Thyroid gland (tissue), 4 donors: ENCODE results near the gene CRYBG2.

Source experiments
- CTCF ChIP-seq, 6 experiments: fragments of 200-600 bp in 3 of 6; fragments of 450-650 bp in 3 of 6; sonication (generic) in 3 of 6; IDR thresholded peaks; one replicate each; pipeline ENCODE4 v1.5.1; 2016 to 2019; ENCODE audit warnings: antibody characterized with exemption in 6 of 6, mild to moderate bottlenecking in 2 of 6, inconsistent platforms in 1 of 6, moderate library complexity in 1 of 6
- POLR2A ChIP-seq, 2 donors: fragments of 450-650 bp; IDR thresholded peaks; one replicate each; pipeline ENCODE4 v1.6.1; 2017; ENCODE audit warnings: antibody characterized with exemption in 2 of 2, mild to moderate bottlenecking in 2 of 2, moderate library complexity in 1 of 2

- TF ChIP-seq CTCF (IDR thresholded peaks at IDR 0.05), result no peak
- no peak for TF ChIP-seq POLR2A (IDR thresholded peaks at IDR 0.05)
These were observed 23.7 kb downstream of the CRYBG2 start for GRCh38 chr1:26330276-26330675.
